ENCODE measurements around the gene EEF1A2.
"Not testable (repeated sequence)": the region's sequence is repeated elsewhere in the genome, so short reads cannot be mapped to it uniquely, and the experiment has no call there.

Gene EEF1A2

GRCh38 chr20:63482021-63482587, 16.8 kb downstream of the EEF1A2 start:
- Histone ChIP-seq H3K4me2 (ENCODE audit: low read length) (no peak overlapping the region), H3F3A (ENCODE audit: insufficient read depth, low read length) (no peaks in the 10 kb centered on the region), H3K36me3 (ENCODE audit: insufficient read depth, low read length) (no peaks in the 10 kb centered on the region), H3K27ac (ENCODE audit: low read depth, low read length, poor library complexity, severe bottlenecking) (no peak overlapping the region), H3K9me3 (ENCODE audit: low read length) (no peaks in the 10 kb centered on the region), H3K4me1 (ENCODE audit: insufficient read depth, low read length, severe bottlenecking) (no peaks in the 10 kb centered on the region), H3K27me3 (ENCODE audit: insufficient read depth, low read length) (0 out of 2 replicates have a peak, but pooled peaks cover 3% of the 10 kb centered on the region), H2AFZ (ENCODE audit: low read length) (no peak overlapping the region), H4K20me1 (ENCODE audit: insufficient read depth, low read length) (no peaks in the 10 kb centered on the region), H3K9ac (ENCODE audit: low read length) (no peak overlapping the region), H3K79me2 (ENCODE audit: insufficient read depth, low read length) (no peaks in the 10 kb centered on the region), H3K4me3 (ENCODE audit: low read depth, low read length, poor library complexity, severe bottlenecking) (no peak overlapping the region), H3K9me2 (ENCODE audit: low read depth, low read length) (no peaks in the 10 kb centered on the region)
- no peak for TF ChIP-seq EZH2 (IDR thresholded peaks at IDR 0.05; ENCODE audit: borderline replicate concordance, low read length)
- no peak for TF ChIP-seq CTCF (IDR thresholded peaks at IDR 0.05; ENCODE audit: low read length)

DNA sequence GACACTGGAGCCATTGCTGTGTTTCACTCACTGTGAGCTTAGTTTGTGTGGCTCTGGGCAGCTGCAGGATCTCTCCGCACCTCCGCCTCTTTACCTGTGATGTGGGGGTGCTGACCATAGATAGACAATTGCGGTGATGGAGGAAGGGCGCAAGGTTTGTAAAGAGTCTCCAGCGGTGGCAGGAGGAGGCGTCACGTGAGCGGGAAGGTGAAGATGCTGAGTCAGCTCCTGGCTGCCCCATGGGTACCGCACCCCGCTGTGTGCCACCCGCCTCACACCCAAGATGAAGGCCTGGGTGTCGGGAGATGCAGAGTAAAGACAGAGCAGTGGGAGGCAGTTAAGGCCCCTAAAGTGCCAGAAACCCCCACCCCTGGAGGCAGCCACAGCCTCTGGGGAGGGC, 17.4 kb downstream of the EEF1A2 start:
- Histone ChIP-seq H3K79me2 (ENCODE audit: insufficient read depth, low read length) (no peaks in the 10 kb centered on the region), H3K9ac (ENCODE audit: low read length) (no peak overlapping the region), H3K4me3 (ENCODE audit: low read depth, low read length, poor library complexity, severe bottlenecking) (no peak overlapping the region), H3K9me3 (ENCODE audit: low read length) (no peaks in the 10 kb centered on the region), H3K27ac (ENCODE audit: low read depth, low read length, poor library complexity, severe bottlenecking) (no peak overlapping the region), H2AFZ (ENCODE audit: low read length) (no peak overlapping the region), H3K4me1 (ENCODE audit: insufficient read depth, low read length, severe bottlenecking) (no peaks in the 10 kb centered on the region), H3K4me2 (ENCODE audit: low read length) (no peak overlapping the region), H3K27me3 (ENCODE audit: insufficient read depth, low read length) (0 out of 2 replicates have a peak, but pooled peaks cover 3% of the 10 kb centered on the region), H3K36me3 (ENCODE audit: insufficient read depth, low read length) (no peaks in the 10 kb centered on the region), H4K20me1 (ENCODE audit: insufficient read depth, low read length) (no peaks in the 10 kb centered on the region), H3K9me2 (ENCODE audit: low read depth, low read length) (no peaks in the 10 kb centered on the region), H3F3A (ENCODE audit: insufficient read depth, low read length) (no peaks in the 10 kb centered on the region)
- TF ChIP-seq CTCF (IDR thresholded peaks at IDR 0.05; ENCODE audit: low read length) (no peak), EZH2 (IDR thresholded peaks at IDR 0.05; ENCODE audit: borderline replicate concordance, low read length) (no peak)

DNA sequence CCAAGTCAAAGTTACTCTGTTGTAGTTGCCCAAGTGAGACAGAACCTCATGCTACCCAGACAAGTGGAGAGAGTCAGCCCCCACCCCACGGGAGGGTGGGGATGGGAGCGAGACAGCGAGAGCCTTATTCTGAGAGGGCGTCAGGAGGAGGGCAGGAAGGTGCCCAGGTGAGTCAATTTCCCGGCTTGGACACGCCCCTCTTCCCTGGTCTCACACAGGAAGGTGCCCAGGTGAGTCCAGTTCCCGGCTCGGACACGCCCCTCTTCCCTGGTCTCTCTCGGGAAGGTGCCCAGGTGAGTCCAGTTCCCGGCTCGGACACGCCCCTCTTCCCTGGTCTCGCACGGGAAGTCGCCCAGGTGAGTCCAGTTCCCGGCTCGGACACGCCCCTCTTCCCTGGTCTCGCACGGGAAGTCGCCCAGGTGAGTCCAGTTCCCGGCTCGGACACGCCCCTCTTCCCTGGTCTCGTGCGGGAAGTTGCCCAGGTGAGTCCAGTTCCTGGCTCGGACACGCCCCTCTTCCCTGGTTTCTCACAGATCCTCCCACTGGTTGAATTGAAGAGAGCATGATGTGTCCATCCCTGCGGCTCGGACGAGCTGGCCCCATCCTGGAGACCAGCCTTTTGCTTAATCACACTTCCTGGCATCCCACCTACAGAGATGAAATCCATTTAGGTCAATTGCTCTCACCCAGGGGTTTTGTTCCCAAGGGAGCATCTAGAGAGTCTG, 19.0 kb downstream of the EEF1A2 start:
- H3K9me2 ChIP-seq (ENCODE audit: low read depth, low read length); H3K4me2 ChIP-seq (ENCODE audit: low read length); H3F3A ChIP-seq (ENCODE audit: insufficient read depth, low read length); H3K9me3 ChIP-seq (ENCODE audit: low read length); H3K4me1 ChIP-seq (ENCODE audit: insufficient read depth, low read length, severe bottlenecking); H3K27ac ChIP-seq (ENCODE audit: low read depth, low read length, poor library complexity, severe bottlenecking); H3K4me3 ChIP-seq (ENCODE audit: low read depth, low read length, poor library complexity, severe bottlenecking); H3K36me3 ChIP-seq (ENCODE audit: insufficient read depth, low read length); H2AFZ ChIP-seq (ENCODE audit: low read length); H3K79me2 ChIP-seq (ENCODE audit: insufficient read depth, low read length); H4K20me1 ChIP-seq (ENCODE audit: insufficient read depth, low read length); H3K27me3 ChIP-seq (ENCODE audit: insufficient read depth, low read length); H3K9ac ChIP-seq (ENCODE audit: low read length): not testable (repeated sequence)

Measured in OCI-LY1 (cell line).